HepG2 (cell line): ENCODE results near the gene HYAL2. TPM values are rescaled to one million over a fixed set of nuclear protein-coding genes. Genes with fewer than 3 reads are reported as not detected.
A peak's percentile ranks its signal among the peaks of the same experiment; 100 is the strongest.

ENCODE experiments used
- ATAC-seq: fragments of 200-7000 bp; cut with Tn5 transposase; 3 replicates; pipeline ENCODE4 v1.9.1; 2020; ENCODE audit warnings: mild to moderate bottlenecking, moderate library complexity
- BruUV-seq: library from RNA; stranded (reverse); fragments of 400-500 nt; replicated peaks from 2 replicates; lab custom pipeline; 2021; lab: Mats Ljungman, UMichigan
- CTCF ChIA-PET: fragments of 300-600 bp; formaldehyde crosslinking; extraction: SDS; loops from one replicate; lab custom pipeline; 2021; ENCODE audit warnings: low total read pairs, inconsistent platforms, low intra/inter-chr PET ratio; lab: Yijun Ruan, JAX
- POLR2A ChIA-PET: fragments of 350-600 bp; sonication (Branson Sonifier 250); formaldehyde crosslinking; loops from one replicate; lab custom pipeline; 2020; ENCODE audit warnings: antibody characterized with exemption, inconsistent platforms; lab: Yijun Ruan, JAX
- DNase-seq: peaks from one replicate; pipeline ENCODE4 v3.0.0-alpha.2; 2015; ENCODE audit warnings: low spot score
- FAIRE-seq: peaks from 3 replicates; lab custom pipeline; 2011; peaks lifted over from hg19 to GRCh38; lab: Jason Lieb, UNC
- H2AFZ ChIP-seq: one replicate; pipeline ENCODE4 v1.6.1; 2011; ENCODE audit warnings: low read length, inconsistent platforms
- H3K27ac ChIP-seq: fragments of 300-600 bp; 3 replicates; pipeline ENCODE4 v1.8.0; 2011; ENCODE audit warnings: mixed run types, mild to moderate bottlenecking, mixed read lengths, low read length, inconsistent platforms; ENCODE audit not compliant: insufficient read depth; ENCODE audit errors: extremely low read length
- H3K27me3 ChIP-seq, 2 experiments: fragments of 200-600 bp in 1 of 2; 2 replicates in 1 of 2; 3 replicates in 1 of 2; pipeline versions ENCODE4 v1.6.0 to v1.8.0; 2011; ENCODE audit warnings: low read length in 2 of 2, mild to moderate bottlenecking in 2 of 2, moderate library complexity in 2 of 2, inconsistent platforms in 1 of 2; ENCODE audit not compliant: insufficient read depth in 2 of 2, control insufficient read depth in 1 of 2
- H3K36me3 ChIP-seq, 2 experiments: fragments of 200-600 bp in 1 of 2; replicated peaks in 1 of 2; 2 replicates in 1 of 2; 3 replicates in 1 of 2; pipeline versions ENCODE4 v1.5.1 to v1.8.0; 2011; ENCODE audit warnings: low read length in 2 of 2, inconsistent platforms in 1 of 2; ENCODE audit not compliant: insufficient read depth in 2 of 2, control insufficient read depth in 1 of 2
- H3K4me1 ChIP-seq: 2 replicates; pipeline ENCODE4 v1.5.1; 2012; ENCODE audit warnings: low read length, inconsistent platforms; ENCODE audit not compliant: insufficient read depth
- H3K4me2 ChIP-seq: 2 replicates; pipeline ENCODE4 v1.6.0; 2011; ENCODE audit warnings: low read depth, low read length, inconsistent platforms
- H3K4me3 ChIP-seq, 3 experiments: fragments of 200-600 bp in 1 of 3; sonication (generic), shearing (Covaris generic) in 1 of 3; replicated peaks in 1 of 3; 2 replicates each; pipeline ENCODE4 v1.5.1; 2011 to 2016; ENCODE audit warnings: low read length in 3 of 3, inconsistent platforms in 2 of 3, low read depth in 2 of 3, mild to moderate bottlenecking in 2 of 3, control low read depth in 1 of 3, mixed read lengths in 1 of 3; ENCODE audit not compliant: insufficient read depth in 1 of 3
- H3K79me2 ChIP-seq: one replicate; pipeline ENCODE4 v1.6.1; 2011; ENCODE audit warnings: low read length, inconsistent platforms; ENCODE audit not compliant: insufficient read depth
- H3K9ac ChIP-seq: 2 replicates; pipeline ENCODE4 v1.6.0; 2011; ENCODE audit warnings: mild to moderate bottlenecking, low read depth, low read length, inconsistent platforms; ENCODE audit not compliant: insufficient read depth
- H3K9me3 ChIP-seq: 2 replicates; pipeline ENCODE4 v1.5.1; 2012; ENCODE audit warnings: mild to moderate bottlenecking, low read length
- H4K20me1 ChIP-seq: 2 replicates; pipeline ENCODE4 v1.6.0; 2011; ENCODE audit warnings: inconsistent platforms, mild to moderate bottlenecking, low read length, moderate library complexity; ENCODE audit not compliant: insufficient read depth
- ARID4A ChIP-seq: sonication (generic); formaldehyde crosslinking; IDR thresholded peaks from 2 replicates; pipeline ENCODE4 v1.5.0; 2020; ENCODE audit warnings: mild to moderate bottlenecking, missing genetic modification reagents, borderline replicate concordance
- E2F5 ChIP-seq: sonication (generic); formaldehyde crosslinking; conservative IDR thresholded peaks from 2 replicates; pipeline ENCODE4 v1.4.0; 2020; ENCODE audit warnings: missing genetic modification reagents
- HBP1 ChIP-seq: IDR thresholded peaks from 2 replicates; pipeline ENCODE4 v1.6.1; 2016; ENCODE audit warnings: low read depth, control low read depth
- MAZ ChIP-seq, 2 experiments: sonication (generic) in 1 of 2; formaldehyde crosslinking in 1 of 2; IDR thresholded peaks; 2 replicates each; pipeline versions ENCODE4 v1.5.0 to v1.6.1; 2012 to 2020; ENCODE audit warnings: low read depth in 2 of 2, mild to moderate bottlenecking in 2 of 2, borderline replicate concordance in 1 of 2, improper control_type of control experiment in 1 of 2, low read length in 1 of 2, missing genetic modification reagents in 1 of 2, moderate library complexity in 1 of 2
- RAD21 ChIP-seq: fragments of 450-650 bp; formaldehyde crosslinking; IDR thresholded peaks from 2 replicates; pipeline ENCODE4 v1.5.0; 2020; ENCODE audit warnings: mild to moderate bottlenecking
- TBX3 ChIP-seq: fragments of 450-650 bp; IDR thresholded peaks from 2 replicates; pipeline ENCODE4 v1.6.1; 2017; ENCODE audit warnings: antibody characterized with exemption, mild to moderate bottlenecking, inconsistent platforms, borderline replicate concordance
- ZBTB38 ChIP-seq: sonication (generic); formaldehyde crosslinking; IDR thresholded peaks from 2 replicates; pipeline ENCODE4 v1.5.1; 2020; ENCODE audit warnings: mild to moderate bottlenecking, missing genetic modification reagents
- ZNF331 ChIP-seq: sonication (generic); formaldehyde crosslinking; IDR thresholded peaks from 2 replicates; pipeline ENCODE4 v1.4.0; 2020; ENCODE audit warnings: missing genetic modification reagents
- ZNF740 ChIP-seq: sonication (generic); formaldehyde crosslinking; IDR thresholded peaks from 2 replicates; pipeline ENCODE4 v1.4.0; 2020; ENCODE audit warnings: missing genetic modification reagents
- ZNF766 ChIP-seq: sonication (generic); formaldehyde crosslinking; IDR thresholded peaks from 2 replicates; pipeline ENCODE4 v1.5.0; 2020; ENCODE audit warnings: missing genetic modification reagents, borderline replicate concordance
- WGBS: methylation state at CpG from one replicate; pipeline ENCODE4 v1.1.6; 2017; ENCODE audit warnings: low lambda C conversion rate; 5-methylcytosine and 5-hydroxymethylcytosine counted together
- in situ Hi-C: cut with HindIII; loops from 2 replicates; pipeline ENCODE4 v1.10.0; 2017; ENCODE audit warnings: low pct_unique_long_range_greater_than_20kb; ENCODE audit not compliant: extremely low pct_ligation_motif_present
- intact Hi-C: fragments of 100-400 bp; cut with micrococcal nuclease; formaldehyde crosslinking; loops from one replicate; pipeline ENCODE4 v1.10.0; 2022; ENCODE audit not compliant: unreplicated experiment
- polyA plus RNA-seq, 8 experiments: library from polyadenylated mRNA; depleted of rRNA in 3 of 8; stranded (reverse) in 7 of 8; unstranded in 1 of 8; fragments of >200 nt; fragmentation: Illumina TruSeq in 4 of 8; extraction: Trizol in 4 of 8; gene quantifications; 2 replicates each; pipeline versions ENCODE4 v1.2.1 to v1.2.3, GENCODE V29; 2011 to 2016; ENCODE audit warnings: low read depth in 4 of 8, missing spikeins in 1 of 8, mixed read lengths in 1 of 8; ENCODE audit not compliant: insufficient read depth in 1 of 8
- total RNA-seq, 5 experiments: library from RNA; depleted of rRNA; stranded (reverse); fragments of >200 nt; fragmentation: Illumina TruSeq; extraction: Trizol; gene quantifications; 2 replicates each; pipeline ENCODE4 v1.2.3, GENCODE V29; 2016; ENCODE audit warnings: low read depth in 1 of 5

HYAL2 gene
- total and polyA plus RNA-seq, 2 of the 13 experiments (the other 11 are each of a cell fraction or from before 2014, with no cell fraction given), result 76.2 to 102 TPM

- no peak for TF ChIP-seq E2F5 (CRISPR knock-in tag)
- no peak for TF ChIP-seq ZNF740 (CRISPR knock-in tag)
Observed at GRCh38 chr3:50275141-50275995, 47.2 kb downstream of the HYAL2 start (continued).

- CTCF ChIA-PET, result interaction anchor here (1.9 to 6.4 kb wide), 3 partner anchors 15 to 50 kb away, joined by 10 to 81 read pairs (median 63); no protein-coding TSS in a partner anchor
- TF ChIP-seq MAZ (IDR thresholded peaks at IDR 0.05; ENCODE audit: borderline replicate concordance, low read depth, low read length) (0 out of 2 replicates have a peak, but pooled peaks have one; percentile 24), MAZ (CRISPR knock-in tag; IDR thresholded peaks at IDR 0.05; ENCODE audit: low read depth) (no peak), ZNF766 (no peak), TBX3 (peak; percentile 28; the same call in 1 of the 2 replicates), RAD21 (peak; percentile 50), ARID4A (CRISPR knock-in tag) (0 out of 2 replicates have a peak, but pooled peaks have one; percentile 12), ZNF331 (CRISPR knock-in tag) (no peak), ZBTB38 (CRISPR knock-in tag) (peak; percentile 96), HBP1 (no peak)
Observed at GRCh38 chr3:50274371-50275104, 48.0 kb downstream of the HYAL2 start.

More at GRCh38 chr3:50274371-50275104, 48.0 kb downstream of the HYAL2 start:
- H3K4me1 ChIP-seq, result peaks cover 57% of the 10 kb centered on the region
- in situ Hi-C loops (loop anchor here (5.0 to 10.0 kb wide), 2 partner anchors 47 to 80 kb away; partner anchors contain the start of gene GNAT1), intact Hi-C loops (loop anchor here (1.0 to 5.0 kb wide), 3 partner anchors 47 to 82 kb away; partner anchors contain the start of gene GNAT1)
- DNase-seq (peak; percentile 60), FAIRE-seq (peak; percentile 21), ATAC-seq (peak; percentile 4; the same call in 1 of the 3 replicates)
- no peak overlapping the region for H3K4me3 ChIP-seq
- H3K27me3 ChIP-seq, result no peaks in the 10 kb centered on the region; a peak in 1 of 5 replicates
- H3K9me3 ChIP-seq, result no peaks in the 10 kb centered on the region
- H4K20me1 ChIP-seq, result no peaks in the 10 kb centered on the region; the same call in 1 of the 2 replicates
- peaks cover 14 to 30% of the 10 kb centered on the region in 2 experiments for H3K36me3 ChIP-seq
- no peak overlapping the region for H3K4me2 ChIP-seq
- BruUV-seq, result no TSS peak
- H3K79me2 ChIP-seq, result peaks cover 28% of the 10 kb centered on the region
- H3K27ac ChIP-seq, result peak overlapping the region; percentile 18
- 89% methylated on average over 23 of the region's 26 CpGs for WGBS
- POLR2A ChIA-PET, result interaction anchor here (0.6 to 1.5 kb wide), 3 partner anchors 9 to 15 kb away, joined by 3 to 4 read pairs (median 3); no protein-coding TSS in a partner anchor
- H3K9ac ChIP-seq, result no peak overlapping the region
- no peak overlapping the region for H2AFZ ChIP-seq
